ENCODE data around the gene PHETA1.

PHETA1 gene, protein sequence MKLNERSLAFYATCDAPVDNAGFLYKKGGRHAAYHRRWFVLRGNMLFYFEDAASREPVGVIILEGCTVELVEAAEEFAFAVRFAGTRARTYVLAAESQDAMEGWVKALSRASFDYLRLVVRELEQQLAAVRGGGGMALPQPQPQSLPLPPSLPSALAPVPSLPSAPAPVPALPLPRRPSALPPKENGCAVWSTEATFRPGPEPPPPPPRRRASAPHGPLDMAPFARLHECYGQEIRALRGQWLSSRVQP

DNA sequence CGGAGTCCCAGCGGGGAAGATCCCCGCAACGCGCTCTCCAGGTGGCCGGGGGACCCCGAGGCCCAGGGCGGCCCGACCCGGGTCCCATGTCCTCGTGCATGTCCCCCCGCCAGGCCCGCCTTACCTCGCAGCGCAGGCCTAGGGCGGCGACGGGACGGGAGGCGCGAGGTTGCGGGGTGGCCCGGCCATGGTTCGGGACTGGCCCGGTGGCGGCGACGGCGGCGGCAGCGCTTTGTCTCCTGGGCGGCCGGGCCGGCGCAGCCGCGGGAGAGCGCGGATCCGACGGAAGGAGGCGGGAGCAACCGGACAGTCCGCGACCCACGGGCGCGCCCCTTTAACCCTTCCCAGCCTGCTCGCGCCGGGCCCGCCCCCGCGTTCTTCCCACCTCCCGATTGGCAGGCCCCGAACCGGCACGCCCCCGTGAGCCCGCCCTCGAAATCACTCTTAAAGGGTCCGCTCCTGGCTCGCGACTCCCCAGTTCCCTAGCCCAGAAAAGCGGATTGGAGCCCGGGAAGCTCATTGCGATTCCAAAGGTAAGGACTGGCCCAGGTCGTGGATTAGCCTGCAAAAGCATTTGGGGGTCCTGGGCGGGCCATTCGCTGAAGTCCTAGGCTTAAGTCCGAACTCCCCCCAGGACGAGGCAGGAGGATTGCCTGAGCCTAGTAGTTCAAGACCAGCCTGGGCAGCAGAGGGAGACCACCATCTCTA lies at the start of gene PHETA1:
PHETA1 (minus strand) TSS at position 308 of the 708 bp plus-strand sequence. CDS start 5,668 bp downstream, outside the sequence.
- peak; percentile 45 for DNase-seq

DNA sequence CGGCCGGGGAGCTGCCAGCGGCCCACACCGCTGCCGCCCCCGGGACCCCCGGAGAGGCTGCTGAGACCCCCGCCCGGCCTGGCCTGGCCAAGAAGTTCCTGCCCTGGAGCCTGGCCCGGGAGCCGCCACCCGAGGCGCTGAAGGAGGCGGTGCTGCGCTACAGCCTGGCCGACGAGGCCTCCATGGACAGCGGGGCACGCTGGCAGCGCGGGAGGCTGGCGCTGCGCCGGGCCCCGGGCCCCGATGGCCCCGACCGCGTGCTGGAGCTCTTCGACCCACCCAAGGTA lies 49.6 kb upstream of the PHETA1 start:
- DNase-seq: no peak

DNA sequence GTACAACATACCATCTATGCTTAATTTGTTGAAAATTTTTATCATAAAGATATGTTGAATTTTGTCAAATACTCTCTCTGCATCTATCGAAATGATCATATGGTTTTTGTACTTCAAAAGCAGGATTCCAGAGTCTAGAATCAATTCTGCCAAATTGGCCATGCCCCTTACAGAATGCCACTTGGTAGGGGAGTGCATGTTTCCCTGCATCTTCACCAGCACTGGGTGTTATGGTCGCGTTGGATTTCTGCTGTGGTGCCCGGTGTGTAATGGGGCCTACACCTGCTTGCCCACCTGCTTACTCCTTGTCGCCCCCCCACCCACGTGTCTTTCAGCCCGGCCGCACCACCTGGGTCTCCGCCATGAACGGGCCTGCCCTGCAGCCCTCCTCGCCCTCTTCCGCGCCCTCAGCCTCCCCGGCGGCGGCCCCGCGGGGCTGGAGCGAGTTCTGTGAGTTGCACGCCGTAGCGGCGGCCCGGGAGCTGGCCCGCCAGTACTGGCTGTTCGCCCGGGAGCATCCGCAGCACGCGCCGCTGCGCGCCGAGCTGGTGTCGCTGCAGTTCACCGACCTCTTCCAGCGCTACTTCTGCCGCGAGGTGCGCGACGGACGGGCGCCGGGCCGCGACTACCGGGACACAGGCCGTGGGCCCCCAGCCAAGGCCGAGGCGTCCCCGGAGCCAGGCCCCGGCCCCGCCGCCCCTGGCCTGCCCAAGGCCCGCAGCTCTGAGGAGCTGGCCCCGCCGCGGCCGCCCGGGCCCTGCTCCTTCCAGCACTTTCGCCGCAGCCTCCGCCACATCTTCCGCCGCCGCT lies 49.1 kb upstream of the PHETA1 start:
- DNase-seq: no peak

DNA sequence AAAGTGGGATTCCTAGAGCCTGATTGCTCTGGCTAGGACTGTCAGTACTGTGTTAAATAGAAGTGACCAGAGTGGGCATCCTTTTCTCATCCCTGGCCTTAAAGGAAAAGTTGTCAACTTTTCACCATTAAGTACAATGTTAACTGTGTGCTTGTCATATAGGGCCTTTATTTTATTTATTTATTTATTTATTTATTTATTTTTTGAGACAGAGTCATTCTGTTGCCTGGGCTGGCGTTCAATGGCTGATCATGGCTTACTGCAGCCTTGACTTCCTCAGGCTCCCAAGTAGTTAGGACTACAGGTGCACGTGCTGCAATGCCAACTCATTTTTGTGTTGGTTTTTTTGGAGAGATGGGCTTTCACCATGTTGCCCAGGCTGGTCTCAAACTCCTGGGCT lies 48.4 kb upstream of the PHETA1 start:
- DNase-seq: no peak

- no peak for DNase-seq
Measured at GRCh38 chr12:111414711-111415252, 45.9 kb upstream of the PHETA1 start.

DNA sequence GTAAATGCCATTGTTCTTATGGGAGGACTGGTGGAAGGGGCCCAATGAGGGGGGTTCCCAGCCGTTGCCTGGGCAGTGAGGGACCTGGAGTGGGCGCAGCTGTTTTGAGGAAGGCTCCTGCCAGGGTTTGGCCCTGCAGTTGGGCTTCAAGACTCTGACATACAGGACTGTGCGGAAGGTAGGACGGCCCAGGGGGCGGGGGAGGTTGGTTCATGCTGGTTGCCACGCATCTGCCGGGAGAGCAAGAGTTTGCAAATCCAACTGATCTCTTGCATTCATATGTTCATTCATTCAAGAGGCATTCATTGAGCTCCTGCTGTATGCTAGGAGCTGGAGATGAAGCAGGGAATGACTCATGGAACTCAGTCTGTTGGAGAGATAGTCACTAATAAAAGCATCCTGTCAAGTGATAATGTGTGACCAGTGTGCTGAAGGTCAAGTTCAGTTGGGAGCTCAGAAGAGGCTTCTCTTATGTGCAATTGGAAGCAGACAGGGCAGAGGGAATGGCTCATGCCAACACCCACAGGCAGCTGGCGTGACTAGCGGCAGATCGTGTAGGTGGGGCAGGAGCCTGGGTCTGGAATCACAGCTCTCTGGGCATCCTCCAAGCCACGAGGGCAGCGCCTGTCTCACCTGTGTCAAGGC lies 44.7 kb upstream of the PHETA1 start:
- no peak for DNase-seq

DNA sequence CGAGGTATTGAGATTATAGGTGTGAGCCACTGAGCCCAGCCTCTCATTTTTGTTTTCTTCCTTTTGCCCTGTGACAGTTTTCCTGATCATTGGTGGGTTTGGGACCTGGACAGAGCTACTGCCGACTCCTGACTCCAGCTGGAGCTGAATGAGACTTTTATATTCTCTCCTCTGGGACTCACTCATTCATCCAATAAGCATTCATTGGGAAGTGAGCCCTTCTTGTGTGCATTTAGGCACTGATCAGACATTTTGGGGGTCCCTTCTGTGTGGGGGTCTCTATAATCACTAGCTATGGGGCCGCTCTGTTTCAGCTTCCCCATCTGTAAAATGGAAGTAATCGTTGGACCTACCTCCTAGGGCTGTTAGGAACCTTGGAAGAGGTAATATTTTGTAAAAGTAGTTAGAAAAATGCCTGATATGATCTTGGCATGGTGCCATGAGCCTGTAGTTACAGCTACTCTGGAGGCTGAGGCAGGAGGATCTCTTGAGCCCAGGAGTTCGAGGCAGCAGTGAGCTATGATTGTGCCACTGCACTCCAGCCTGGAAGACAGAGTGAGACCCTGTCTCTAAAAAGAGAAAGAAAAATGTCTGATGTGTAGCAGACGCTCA lies 44.0 kb upstream of the PHETA1 start:
- DNase-seq: no peak

DNA sequence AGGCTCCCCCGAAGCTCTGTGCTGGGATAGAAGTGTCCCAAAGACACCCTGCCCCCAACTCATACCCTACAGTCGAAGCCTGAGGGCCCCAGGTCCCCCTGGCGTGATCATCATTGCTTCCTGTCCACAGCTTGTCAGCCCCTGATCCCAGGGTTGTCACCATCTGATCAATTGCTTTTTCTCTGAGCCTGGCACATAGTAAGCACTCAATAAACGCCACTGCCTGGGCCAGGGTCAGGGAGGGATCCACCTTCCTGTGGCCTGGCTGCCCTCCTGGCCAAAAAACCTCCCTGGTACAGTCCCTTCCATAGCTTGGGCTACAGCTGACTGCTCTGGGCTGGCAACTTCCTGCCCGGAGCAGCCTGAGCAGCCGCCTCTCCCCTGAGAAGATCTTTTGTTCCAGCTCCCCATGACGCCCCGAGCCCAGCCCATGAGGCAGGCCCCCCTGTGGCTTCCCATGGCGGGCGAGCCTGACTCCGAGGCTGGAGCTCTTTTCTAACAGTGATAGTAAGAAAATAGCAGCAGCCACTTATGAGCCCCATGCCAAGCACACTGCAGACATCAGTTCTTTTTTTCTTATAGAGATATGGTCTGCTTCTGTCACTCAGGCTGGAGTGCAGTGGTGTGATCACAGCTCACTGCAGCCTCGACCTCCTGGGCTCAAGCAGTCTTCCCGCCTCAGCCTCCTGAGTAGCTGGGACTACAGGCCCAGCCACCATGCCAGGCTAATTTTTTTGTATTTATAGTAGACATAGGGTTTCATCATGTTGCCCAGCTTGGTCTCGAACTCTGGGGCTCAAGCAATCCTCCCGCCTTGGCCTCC lies 43.3 kb upstream of the PHETA1 start:
- DNase-seq: no peak

DNA sequence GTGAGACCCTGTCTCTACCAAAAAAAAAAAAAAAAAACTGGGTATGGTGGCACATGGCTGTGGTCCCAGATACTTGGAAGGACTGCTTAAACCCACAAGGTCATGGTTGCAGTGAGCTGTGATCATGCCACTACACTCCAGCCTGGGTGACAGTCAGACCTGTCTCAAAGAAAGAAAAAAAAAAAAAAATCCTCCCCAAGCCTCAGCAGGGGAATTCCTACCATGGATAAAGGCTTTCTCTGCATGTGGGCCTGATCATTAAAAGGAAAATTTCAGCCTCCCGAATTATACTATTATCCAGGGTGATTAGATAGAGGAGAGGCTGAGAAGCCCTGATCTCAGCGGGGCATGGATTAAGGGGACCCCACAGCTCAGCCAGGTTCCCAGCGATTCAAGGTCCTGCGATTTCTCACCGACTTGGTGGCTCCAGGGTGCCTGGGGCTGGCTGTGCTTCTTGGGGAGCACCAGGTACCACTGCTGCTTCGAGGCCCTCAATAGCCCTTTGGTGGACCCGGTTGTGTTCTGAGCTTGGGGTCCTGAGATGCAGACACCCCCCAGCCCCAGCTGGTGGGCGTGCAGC lies 42.4 kb upstream of the PHETA1 start:
- DNase-seq: no peak

- DNase-seq: no peak
Measured at GRCh38 chr12:111410431-111411184, 41.7 kb upstream of the PHETA1 start.

DNA sequence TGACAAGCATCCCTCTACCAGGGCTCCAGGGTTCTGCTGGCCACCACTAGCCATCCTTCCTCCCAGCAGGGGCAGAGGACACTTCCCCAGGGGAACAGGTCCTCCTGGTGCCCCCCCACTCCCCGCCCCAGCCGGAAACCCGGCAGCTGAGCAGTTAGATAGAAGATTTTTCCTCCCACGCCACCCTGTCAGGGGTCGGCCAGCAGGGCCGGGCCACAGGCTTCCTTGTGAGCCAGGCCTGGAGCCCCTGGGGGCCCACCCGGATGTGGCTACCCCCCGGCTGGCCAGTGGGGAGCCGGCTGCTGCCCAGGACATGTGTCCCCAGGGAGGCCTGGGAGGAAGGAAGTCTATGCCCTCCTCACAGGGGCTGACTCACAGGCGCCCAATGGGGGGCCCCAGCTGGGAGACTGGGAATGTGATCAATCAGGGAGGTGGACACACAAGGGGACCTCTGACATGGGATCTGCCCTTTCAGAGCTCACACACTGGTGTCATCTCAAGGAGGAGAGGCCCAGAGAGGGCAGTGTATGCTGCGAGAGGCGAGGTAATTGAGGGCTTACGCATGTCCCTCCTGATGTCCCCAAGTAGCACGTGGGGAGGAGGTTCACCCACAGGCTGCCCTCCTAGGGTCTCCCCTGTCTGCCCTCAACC lies 41.0 kb upstream of the PHETA1 start:
- DNase-seq: no peak

- no peak for DNase-seq
Measured at GRCh38 chr12:111409403-111409779, 40.5 kb upstream of the PHETA1 start.

DNA sequence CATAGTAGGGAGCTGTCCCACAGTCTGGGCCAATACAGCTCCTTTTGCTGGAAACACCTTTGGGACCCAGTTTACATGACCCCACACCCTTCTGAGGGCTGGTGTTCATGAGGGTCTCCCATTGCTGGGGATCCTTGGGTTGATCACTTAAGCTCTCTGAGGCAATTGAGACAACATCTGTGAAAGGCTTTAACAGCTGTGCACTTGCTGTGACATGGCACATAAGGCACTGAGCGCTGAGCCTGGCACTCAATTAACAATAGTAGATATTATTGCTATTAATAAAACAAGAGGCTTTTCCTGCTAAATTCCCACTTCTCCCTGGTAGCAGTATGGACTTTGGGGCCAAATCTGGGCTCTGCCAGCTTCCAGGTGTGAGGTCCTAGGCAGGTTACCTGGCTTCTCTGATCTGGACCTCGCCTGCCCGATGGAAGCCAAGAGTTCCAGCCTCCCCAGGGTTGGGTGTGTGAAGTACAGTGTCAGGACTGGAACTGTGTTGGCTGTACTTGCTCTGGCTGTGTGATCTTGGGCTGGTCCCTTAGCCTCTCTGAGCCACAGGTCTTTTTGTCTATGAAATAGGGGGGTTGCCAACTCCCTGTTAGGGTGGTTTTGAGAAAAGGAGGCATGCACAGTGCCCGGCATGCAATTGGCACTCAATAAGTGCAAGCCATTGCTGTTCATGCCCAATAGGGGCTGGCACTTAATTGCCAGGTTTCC lies 39.9 kb upstream of the PHETA1 start:
- DNase-seq: no peak

DNA sequence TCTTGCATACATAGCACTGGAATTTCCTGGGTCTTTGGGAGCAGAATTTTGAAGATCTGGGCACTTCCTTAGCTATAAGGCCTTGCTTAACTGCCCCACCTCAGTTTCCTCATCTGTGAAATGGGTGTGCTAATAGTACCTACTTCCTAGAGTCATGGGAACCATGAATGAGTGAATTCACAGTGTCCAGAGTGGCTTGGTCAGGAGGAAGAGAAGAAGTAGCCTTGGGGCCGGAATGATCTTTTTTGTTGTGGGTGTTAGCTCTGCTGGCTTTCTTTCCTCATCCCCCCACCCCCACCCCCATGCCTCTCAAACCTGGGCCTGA lies 39.2 kb upstream of the PHETA1 start:
- DNase-seq: no peak

GRCh38 chr12:111407377-111408115 lies 38.7 kb upstream of the PHETA1 start:
- no peak for DNase-seq

DNA sequence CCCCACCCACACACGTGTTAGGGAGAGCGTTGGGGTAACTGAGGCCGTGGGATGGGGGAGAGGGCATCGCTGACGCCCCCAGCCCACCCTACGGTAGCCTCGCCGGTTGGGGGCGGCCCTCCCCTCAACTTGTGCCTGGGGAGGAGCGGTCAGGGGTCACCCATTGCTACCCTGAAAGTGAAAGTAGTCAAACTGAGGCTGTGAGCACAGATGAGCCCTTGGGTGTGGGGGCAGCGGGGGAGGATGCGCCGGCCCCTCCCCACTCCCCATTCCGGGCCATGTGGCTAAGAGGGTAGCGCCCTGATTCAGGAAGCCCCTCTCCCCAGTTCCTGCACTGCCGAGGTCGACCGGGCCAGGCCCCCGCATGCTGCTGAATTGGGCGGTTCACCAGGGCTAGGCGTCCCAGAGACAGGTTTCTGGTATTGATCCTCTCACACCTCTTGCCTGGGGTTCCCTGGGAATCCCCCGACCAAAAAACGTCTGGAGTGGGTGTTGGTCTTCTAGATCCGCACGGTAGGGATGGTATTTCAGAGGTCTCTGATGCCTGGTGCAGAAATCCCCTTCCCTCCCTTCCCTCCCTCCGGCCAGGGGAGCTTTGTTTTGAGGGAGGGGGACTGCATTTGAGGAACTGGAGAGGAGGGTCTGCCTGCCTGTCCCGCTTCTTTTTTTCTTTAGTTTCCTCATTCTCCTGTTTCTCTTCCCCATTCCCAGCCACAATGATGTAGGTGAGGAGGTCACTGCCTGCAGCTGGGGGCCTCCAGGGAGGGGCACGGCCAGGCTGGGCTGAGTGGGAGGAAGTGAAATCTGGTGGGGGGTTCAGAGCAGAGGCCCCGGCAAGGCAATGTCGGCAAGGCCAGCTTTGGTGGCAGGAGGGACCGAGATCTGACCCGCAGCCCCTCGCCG lies 37.8 kb upstream of the PHETA1 start:
- no peak for DNase-seq

DNA sequence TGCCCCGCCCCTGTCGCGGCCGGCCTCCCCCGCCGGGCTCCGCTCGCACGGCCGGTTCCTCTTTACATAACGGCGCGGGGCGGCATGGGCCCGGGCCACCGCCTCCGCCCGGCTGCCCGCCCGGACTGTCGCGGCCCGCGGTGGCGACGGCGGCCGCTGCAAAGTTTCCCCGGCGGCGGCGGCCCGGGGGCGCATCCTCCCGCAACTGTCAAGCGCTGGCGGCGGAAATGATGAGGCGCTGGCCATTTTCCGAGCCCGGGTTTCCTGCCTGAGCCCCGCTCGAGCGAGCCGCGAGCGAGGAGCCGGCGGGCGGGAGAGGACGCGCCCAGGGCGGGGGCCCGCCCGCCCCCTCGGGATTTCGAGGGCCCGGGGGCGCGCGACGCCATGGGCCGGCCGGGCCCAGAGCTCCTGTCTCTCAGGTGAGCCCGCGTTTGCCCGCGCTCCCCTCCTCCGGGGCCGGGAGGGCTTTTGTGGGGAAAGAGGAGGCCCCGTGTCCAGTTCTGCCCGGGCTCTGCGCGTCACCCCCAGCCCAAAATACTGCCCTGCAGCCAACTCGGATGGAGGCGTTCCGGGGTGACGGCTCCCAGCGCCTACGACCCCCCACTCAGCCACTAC lies 37.1 kb upstream of the PHETA1 start, which contains the start of gene SH2B3:
SH2B3 (plus strand) TSS at position 65 of the 615 bp plus-strand sequence. CDS start 12,223 bp downstream, outside the sequence.
- no peak for DNase-seq

Measured in NCI-H446 treated with DMSO at 0.1 percent for 48 hours (cell line).